Neural progenitor cell (in vitro differentiated cells): ENCODE results near the gene SLC43A2. TPM values are rescaled to one million over a fixed set of nuclear protein-coding genes. Genes with fewer than 3 reads are reported as not detected.

Experiments used
- DNase-seq: peaks from one replicate; pipeline ENCODE4 v3.0.0-alpha.2; 2016; ENCODE audit warnings: low spot score
- H2AFZ ChIP-seq: fragments of 200-600 bp; sonication (generic); replicated peaks from 2 replicates; pipeline ENCODE4 v1.6.1; 2016; ENCODE audit warnings: antibody characterized with exemption
- H3F3A ChIP-seq: fragments of 200-600 bp; sonication (generic); 2 replicates; pipeline ENCODE4 v1.6.1; 2016; ENCODE audit warnings: antibody characterized with exemption, low read depth
- H3K27ac ChIP-seq: fragments of 200-600 bp; sonication (generic); 2 replicates; pipeline ENCODE4 v1.5.1; 2016; ENCODE audit warnings: mild to moderate bottlenecking
- H3K27me3 ChIP-seq: fragments of 200-600 bp; sonication (generic); 2 replicates; pipeline ENCODE4 v1.6.1; 2016; ENCODE audit warnings: mild to moderate bottlenecking, moderate library complexity
- H3K36me3 ChIP-seq: fragments of 200-600 bp; sonication (generic); 2 replicates; pipeline ENCODE4 v1.5.1; 2016
- H3K4me1 ChIP-seq: fragments of 200-600 bp; sonication (generic); 2 replicates; pipeline ENCODE4 v1.6.1; 2016; ENCODE audit warnings: mixed run types
- H3K4me2 ChIP-seq: fragments of 200-600 bp; sonication (generic); 2 replicates; pipeline ENCODE4 v1.6.1; 2016
- H3K4me3 ChIP-seq: fragments of 200-600 bp; sonication (generic); 2 replicates; pipeline ENCODE4 v1.5.1; 2016
- H3K79me2 ChIP-seq: fragments of 200-600 bp; sonication (generic); 2 replicates; pipeline ENCODE4 v1.6.1; 2016; ENCODE audit warnings: low read depth
- H3K9ac ChIP-seq: fragments of 200-600 bp; sonication (generic); 2 replicates; pipeline ENCODE4 v1.6.1; 2016
- H3K9me3 ChIP-seq: fragments of 200-600 bp; sonication (generic); 2 replicates; pipeline ENCODE4 v1.5.1; 2016; ENCODE audit warnings: low read depth
- H4K20me1 ChIP-seq: fragments of 200-600 bp; sonication (generic); 2 replicates; pipeline ENCODE4 v1.6.1; 2016; ENCODE audit warnings: low read depth
- H3K27ac Mint-ChIP-seq: 3 replicates; pipeline ENCODE4 v1.8.0; 2021; ENCODE audit warnings: mixed read lengths
- H3K27me3 Mint-ChIP-seq: 2 replicates; pipeline ENCODE4 v1.8.0; 2022; ENCODE audit warnings: low read depth, mild to moderate bottlenecking, inconsistent platforms, moderate library complexity, mixed read lengths; ENCODE audit not compliant: insufficient read depth
- H3K36me3 Mint-ChIP-seq: 3 replicates; pipeline ENCODE4 v1.8.0; 2021; ENCODE audit warnings: mixed read lengths
- H3K4me1 Mint-ChIP-seq: 3 replicates; pipeline ENCODE4 v1.8.0; 2021; ENCODE audit warnings: mixed read lengths
- H3K4me3 Mint-ChIP-seq: 3 replicates; pipeline ENCODE4 v1.8.0; 2021; ENCODE audit warnings: mild to moderate bottlenecking, moderate library complexity, mixed read lengths
- H3K9me3 Mint-ChIP-seq: 3 replicates; pipeline ENCODE4 v1.8.0; 2020; ENCODE audit warnings: mixed read lengths
- EZH2 ChIP-seq: fragments of 200-600 bp; sonication (generic); IDR thresholded peaks from 2 replicates; pipeline ENCODE4 v1.6.1; 2017; ENCODE audit warnings: antibody characterized with exemption, mild to moderate bottlenecking, moderate library complexity
- EZH2phosphoT487 ChIP-seq: fragments of 200-600 bp; sonication (generic); IDR thresholded peaks from 2 replicates; pipeline ENCODE4 v1.6.1; 2017; ENCODE audit warnings: antibody characterized with exemption
- total RNA-seq: library from RNA; depleted of rRNA; stranded (reverse); fragments of >200 nt; gene quantifications from 2 replicates; pipeline ENCODE4 v1.2.3, GENCODE V29; 2015; ENCODE audit warnings: low replicate concordance
- TF ChIP-seq, protein P1 (sequence below): fragments of 200-600 bp; sonication (generic); IDR thresholded peaks from 2 replicates; pipeline ENCODE4 v1.5.1; 2017; ENCODE audit warnings: antibody characterized with exemption, mild to moderate bottlenecking

The SLC43A2 gene
- total RNA-seq, 1 donor from 2014 or later: 6.8 TPM

DNA sequence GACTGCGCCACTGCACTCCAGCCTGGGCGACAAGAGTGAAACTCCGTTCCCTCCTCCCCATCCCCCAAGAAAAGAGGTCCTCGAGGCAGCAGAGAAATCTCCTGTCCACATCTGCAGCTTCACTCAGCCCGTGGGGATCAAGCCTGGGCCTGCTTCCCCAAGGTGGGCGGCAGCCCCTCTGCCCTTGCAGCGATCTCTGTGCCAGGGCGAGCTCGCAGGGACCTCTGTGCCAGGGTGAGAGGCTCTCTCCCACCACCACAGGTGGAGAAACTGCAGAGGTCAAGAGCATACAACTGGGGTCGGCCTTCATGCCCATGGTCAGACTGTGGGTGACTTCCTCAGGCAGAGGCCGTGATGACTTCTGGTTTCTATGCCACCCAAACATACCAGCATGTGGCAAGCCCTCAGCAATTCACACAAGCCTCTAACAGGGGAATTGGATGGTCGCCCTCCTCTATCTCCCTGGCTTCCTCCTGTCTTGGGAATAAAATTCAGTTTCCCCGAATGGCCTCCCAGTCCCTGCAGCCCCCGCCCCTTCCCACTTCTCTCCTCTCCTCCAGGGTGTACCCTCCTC lies 5.5 kb downstream of the SLC43A2 start:
- Mint-ChIP-seq H3K9me3 (no peaks in the 10 kb centered on the region), H3K27me3 (peaks cover 8% of the 10 kb centered on the region), H3K4me1 (peaks cover 31% of the 10 kb centered on the region), H3K4me3 (no peak overlapping the region), H3K27ac (no peak overlapping the region), H3K36me3 (peaks cover 2% of the 10 kb centered on the region)
- Histone ChIP-seq H3K9ac (no peak overlapping the region), H3K36me3 (no peaks in the 10 kb centered on the region), H3K4me1 (peaks cover 35% of the 10 kb centered on the region), H3K9me3 (no peaks in the 10 kb centered on the region), H3K4me2 (no peak overlapping the region), H3K79me2 (no peaks in the 10 kb centered on the region), H4K20me1 (peaks cover 15% of the 10 kb centered on the region), H3K4me3 (no peak overlapping the region), H3F3A (peaks cover 26% of the 10 kb centered on the region), H2AFZ (no peak overlapping the region), H3K27me3 (peaks cover 10% of the 10 kb centered on the region), H3K27ac (no peak overlapping the region)
- TF ChIP-seq, protein P1, sequence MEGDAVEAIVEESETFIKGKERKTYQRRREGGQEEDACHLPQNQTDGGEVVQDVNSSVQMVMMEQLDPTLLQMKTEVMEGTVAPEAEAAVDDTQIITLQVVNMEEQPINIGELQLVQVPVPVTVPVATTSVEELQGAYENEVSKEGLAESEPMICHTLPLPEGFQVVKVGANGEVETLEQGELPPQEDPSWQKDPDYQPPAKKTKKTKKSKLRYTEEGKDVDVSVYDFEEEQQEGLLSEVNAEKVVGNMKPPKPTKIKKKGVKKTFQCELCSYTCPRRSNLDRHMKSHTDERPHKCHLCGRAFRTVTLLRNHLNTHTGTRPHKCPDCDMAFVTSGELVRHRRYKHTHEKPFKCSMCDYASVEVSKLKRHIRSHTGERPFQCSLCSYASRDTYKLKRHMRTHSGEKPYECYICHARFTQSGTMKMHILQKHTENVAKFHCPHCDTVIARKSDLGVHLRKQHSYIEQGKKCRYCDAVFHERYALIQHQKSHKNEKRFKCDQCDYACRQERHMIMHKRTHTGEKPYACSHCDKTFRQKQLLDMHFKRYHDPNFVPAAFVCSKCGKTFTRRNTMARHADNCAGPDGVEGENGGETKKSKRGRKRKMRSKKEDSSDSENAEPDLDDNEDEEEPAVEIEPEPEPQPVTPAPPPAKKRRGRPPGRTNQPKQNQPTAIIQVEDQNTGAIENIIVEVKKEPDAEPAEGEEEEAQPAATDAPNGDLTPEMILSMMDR: no peak
- TF ChIP-seq EZH2phosphoT487: no peak
- no peak for TF ChIP-seq EZH2
- no peak for DNase-seq

DNA sequence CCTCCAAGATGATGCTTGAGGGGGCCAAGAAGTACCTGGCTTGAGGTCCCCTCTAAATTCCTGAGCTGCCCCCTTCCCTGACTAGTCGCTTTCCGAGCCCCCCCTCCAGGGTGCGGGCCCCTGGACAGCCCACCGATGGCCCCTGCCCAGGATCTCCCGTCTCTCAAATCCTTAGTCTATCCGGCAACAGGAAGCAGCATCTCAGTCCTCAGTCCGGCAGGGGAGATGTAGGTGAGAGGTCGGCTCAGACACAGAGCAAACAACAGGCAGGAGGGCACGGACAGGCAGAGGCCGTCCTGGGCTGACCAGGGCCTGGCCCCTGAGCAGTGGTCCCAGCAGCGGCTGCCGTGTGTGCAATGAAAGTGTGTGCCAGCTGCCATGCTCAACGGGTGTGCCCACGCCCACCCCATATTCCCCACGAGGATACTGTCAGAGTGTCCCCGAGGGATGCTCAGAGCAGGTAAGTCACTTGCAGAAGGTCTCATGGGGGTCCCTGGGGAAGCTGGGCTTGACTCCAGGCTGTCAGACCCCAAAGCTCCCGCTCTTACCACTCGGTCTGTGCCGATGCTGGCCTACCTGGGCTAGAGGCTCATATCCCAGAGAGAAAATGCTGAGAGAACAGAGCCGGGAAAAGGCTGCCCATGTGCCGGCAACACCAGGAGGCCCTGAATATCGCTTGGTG lies 7.2 kb downstream of the SLC43A2 start:
- Mint-ChIP-seq H3K4me1 (peaks cover 28% of the 10 kb centered on the region), H3K36me3 (peaks cover 5% of the 10 kb centered on the region), H3K27ac (no peak overlapping the region), H3K4me3 (no peak overlapping the region), H3K9me3 (no peaks in the 10 kb centered on the region), H3K27me3 (peaks cover 8% of the 10 kb centered on the region)
- TF ChIP-seq, protein P1: no peak
- no peak for TF ChIP-seq EZH2phosphoT487
- no peak for TF ChIP-seq EZH2
- Histone ChIP-seq H3K27ac (no peak overlapping the region), H3K9ac (no peak overlapping the region), H4K20me1 (peaks cover 11% of the 10 kb centered on the region), H3K9me3 (no peaks in the 10 kb centered on the region), H3K79me2 (no peaks in the 10 kb centered on the region), H3K27me3 (no peaks in the 10 kb centered on the region), H3K4me3 (no peak overlapping the region), H2AFZ (no peak overlapping the region), H3K4me2 (peak overlapping the region; percentile 35), H3K4me1 (peaks cover 23% of the 10 kb centered on the region), H3K36me3 (no peaks in the 10 kb centered on the region), H3F3A (peaks cover 16% of the 10 kb centered on the region)
- DNase-seq: no peak

- Histone ChIP-seq H3F3A (peaks cover 6% of the 10 kb centered on the region), H4K20me1 (peaks cover 1% of the 10 kb centered on the region), H3K4me3 (no peak overlapping the region), H3K9ac (no peak overlapping the region), H3K79me2 (no peaks in the 10 kb centered on the region), H3K4me1 (peaks cover 13% of the 10 kb centered on the region), H3K4me2 (no peak overlapping the region), H2AFZ (no peak overlapping the region), H3K36me3 (no peaks in the 10 kb centered on the region), H3K27ac (no peak overlapping the region), H3K27me3 (no peaks in the 10 kb centered on the region), H3K9me3 (no peaks in the 10 kb centered on the region)
- Mint-ChIP-seq H3K4me3 (no peak overlapping the region), H3K36me3 (peaks cover 7% of the 10 kb centered on the region), H3K9me3 (no peaks in the 10 kb centered on the region), H3K4me1 (peaks cover 18% of the 10 kb centered on the region), H3K27me3 (peaks cover 3% of the 10 kb centered on the region), H3K27ac (no peak overlapping the region)
- no peak for TF ChIP-seq EZH2
- no peak for TF ChIP-seq EZH2phosphoT487
- TF ChIP-seq, protein P1: no peak
- no peak for DNase-seq
Observed at GRCh38 chr17:1620486-1620885, 8.1 kb downstream of the SLC43A2 start.
